Uterus (tissue), 4 donors: ENCODE measurements around the gene VRK3. TPM values are rescaled to one million over a fixed set of nuclear protein-coding genes. Genes with fewer than 3 reads are reported as not detected.
A peak's percentile ranks its signal among the peaks of the same experiment; 100 is the strongest.

Experiments used
- DNase-seq, 2 donors: peaks; one replicate each; pipeline ENCODE4 v3.0.0-alpha.2; 2019 to 2020
- H3K27ac ChIP-seq, 2 donors: fragments of 200-600 bp; sonication (generic); 1 replicate in 1 of 2; 2 replicates in 1 of 2; pipeline ENCODE4 v1.5.1; 2016 to 2018
- H3K27me3 ChIP-seq, 2 donors: fragments of 200-600 bp; sonication (generic); one replicate each; pipeline ENCODE4 v1.5.1; 2018 to 2019; ENCODE audit warnings: control low read depth in 1 of 2
- H3K36me3 ChIP-seq, 2 donors: fragments of 200-600 bp; sonication (generic); one replicate each; pipeline ENCODE4 v1.5.1; 2019; ENCODE audit warnings: control low read depth in 1 of 2
- H3K4me1 ChIP-seq, 2 donors: fragments of 200-600 bp; sonication (generic); one replicate each; pipeline ENCODE4 v1.5.1; 2018 to 2019; ENCODE audit warnings: control low read depth in 1 of 2
- H3K4me3 ChIP-seq, 2 donors: fragments of 200-600 bp; sonication (generic); 1 replicate in 1 of 2; 2 replicates in 1 of 2; pipeline ENCODE4 v1.5.1; 2018 to 2019; ENCODE audit warnings: mild to moderate bottlenecking in 1 of 2
- H3K9me3 ChIP-seq, 2 donors: fragments of 200-600 bp; sonication (generic); one replicate each; pipeline ENCODE4 v1.5.1; 2019; ENCODE audit warnings: control low read depth in 1 of 2
- POLR2A ChIP-seq, 2 donors: fragments of 450-650 bp; IDR thresholded peaks; one replicate each; pipeline ENCODE4 v1.6.1; 2016; ENCODE audit warnings: antibody characterized with exemption in 2 of 2, mild to moderate bottlenecking in 1 of 2, moderate library complexity in 1 of 2
- intact Hi-C: fragments of 100-400 bp; cut with DNase I; formaldehyde crosslinking; loops from one replicate; pipeline ENCODE4 v1.15.1; 2023; ENCODE audit warnings: low total_unique reads
- total RNA-seq, 4 donors: library from RNA; depleted of rRNA in 3 of 4; stranded (reverse); fragments of >200 nt in 3 of 4; gene quantifications; one replicate each; pipeline versions ENCODE4 v1.1.0 to v1.2.4, GENCODE V29; 2014 to 2023
- TF ChIP-seq, protein P1 (sequence below), 4 experiments: fragments of 200-600 bp in 2 of 4; fragments of 450-650 bp in 2 of 4; sonication (generic) in 2 of 4; IDR thresholded peaks; one replicate each; pipeline ENCODE4 v1.5.1; 2016 to 2019; ENCODE audit warnings: antibody characterized with exemption in 4 of 4, mild to moderate bottlenecking in 2 of 4, moderate library complexity in 1 of 4
- donor health status: DM: yes; HTN: yes; CAD: no.

VRK3 gene
- total RNA-seq, 4 donors from 2014 or later = 1.5 to 68.8 (median 37.1) TPM

DNA sequence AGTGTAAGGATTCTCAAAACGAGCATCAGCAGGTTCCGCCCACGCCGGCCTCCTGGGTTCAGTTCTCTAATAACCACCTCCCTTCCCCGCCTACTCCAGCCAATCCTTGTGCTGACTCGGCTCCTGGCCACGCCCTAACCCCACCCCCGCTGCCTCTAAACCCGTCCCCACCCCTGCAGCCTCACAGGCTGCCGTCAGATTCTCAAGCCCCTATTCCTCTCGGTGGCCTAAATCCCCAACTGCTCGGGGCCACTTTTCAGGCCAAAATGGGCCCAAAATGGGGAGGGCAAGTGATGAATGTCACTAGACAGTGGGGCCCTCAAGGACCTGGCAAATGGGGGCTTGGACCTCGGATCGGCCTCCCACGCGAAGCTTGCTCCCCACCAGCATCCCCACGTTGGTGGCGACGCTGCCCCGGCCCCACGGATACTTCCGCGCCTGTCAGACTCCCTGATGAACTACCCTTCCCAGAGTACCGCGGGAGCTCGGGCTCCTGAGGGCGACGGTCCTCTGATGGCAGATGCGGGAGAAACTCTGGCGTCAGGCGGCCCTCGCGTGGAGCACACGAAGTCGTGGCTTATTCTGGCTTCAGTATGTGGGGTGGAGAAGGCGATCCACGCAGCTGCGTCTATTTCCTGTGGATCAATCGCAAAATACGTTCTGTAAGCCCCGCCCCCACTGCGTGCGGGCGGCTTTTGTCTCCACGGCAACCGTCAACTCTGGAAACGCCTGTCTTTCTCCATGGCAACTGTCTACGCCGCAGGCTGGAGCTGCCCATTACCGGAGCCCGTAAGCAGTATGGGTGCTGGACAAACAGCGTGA, 25.4 kb upstream of the VRK3 start:
- TF ChIP-seq, protein P1, sequence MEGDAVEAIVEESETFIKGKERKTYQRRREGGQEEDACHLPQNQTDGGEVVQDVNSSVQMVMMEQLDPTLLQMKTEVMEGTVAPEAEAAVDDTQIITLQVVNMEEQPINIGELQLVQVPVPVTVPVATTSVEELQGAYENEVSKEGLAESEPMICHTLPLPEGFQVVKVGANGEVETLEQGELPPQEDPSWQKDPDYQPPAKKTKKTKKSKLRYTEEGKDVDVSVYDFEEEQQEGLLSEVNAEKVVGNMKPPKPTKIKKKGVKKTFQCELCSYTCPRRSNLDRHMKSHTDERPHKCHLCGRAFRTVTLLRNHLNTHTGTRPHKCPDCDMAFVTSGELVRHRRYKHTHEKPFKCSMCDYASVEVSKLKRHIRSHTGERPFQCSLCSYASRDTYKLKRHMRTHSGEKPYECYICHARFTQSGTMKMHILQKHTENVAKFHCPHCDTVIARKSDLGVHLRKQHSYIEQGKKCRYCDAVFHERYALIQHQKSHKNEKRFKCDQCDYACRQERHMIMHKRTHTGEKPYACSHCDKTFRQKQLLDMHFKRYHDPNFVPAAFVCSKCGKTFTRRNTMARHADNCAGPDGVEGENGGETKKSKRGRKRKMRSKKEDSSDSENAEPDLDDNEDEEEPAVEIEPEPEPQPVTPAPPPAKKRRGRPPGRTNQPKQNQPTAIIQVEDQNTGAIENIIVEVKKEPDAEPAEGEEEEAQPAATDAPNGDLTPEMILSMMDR (IDR thresholded peaks at IDR 0.05) = no peak
- TF ChIP-seq POLR2A (IDR thresholded peaks at IDR 0.05) = no peak
- Histone ChIP-seq H3K27me3 (no peaks in the 10 kb centered on the region), H3K36me3 (no peaks in the 10 kb centered on the region), H3K27ac (peak overlapping the region in 1 of 2 donors; percentile 61), H3K4me3 (peak overlapping the region; percentile 26 to 32), H3K9me3 (peaks cover 0 to 17% of the 10 kb centered on the region in 2 donors), H3K4me1 (no peaks in the 10 kb centered on the region)
- intact Hi-C loops = no loop called here
- DNase-seq = peak; percentile 62 to 82

DNA sequence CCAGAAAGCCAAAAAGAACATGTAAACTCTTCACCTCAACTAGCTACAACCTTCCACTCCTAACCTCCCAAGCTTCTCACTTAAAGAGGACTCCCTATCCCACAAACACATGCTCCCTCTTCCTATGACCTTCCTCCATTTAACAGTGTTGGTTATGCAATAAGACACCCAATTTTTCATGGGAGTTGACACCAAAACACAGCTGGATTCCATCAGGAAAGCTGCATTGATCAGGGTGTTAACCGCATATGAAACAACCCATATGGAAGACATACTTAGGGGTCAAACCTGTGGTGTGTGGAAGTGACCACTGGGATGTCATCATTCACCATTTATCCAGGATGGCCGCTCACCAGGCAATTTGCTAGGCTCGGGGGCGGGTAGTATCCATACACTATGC, 22.5 kb upstream of the VRK3 start:
- no peak overlapping the region for H3K27ac ChIP-seq
- intact Hi-C loops = no loop called here
- H3K4me1 ChIP-seq = no peaks in the 10 kb centered on the region
- no peaks in the 10 kb centered on the region for H3K27me3 ChIP-seq
- peaks cover 0 to 40% of the 10 kb centered on the region in 2 donors for H3K9me3 ChIP-seq
- no peak for DNase-seq
- no peak overlapping the region for H3K4me3 ChIP-seq
- H3K36me3 ChIP-seq = no peaks in the 10 kb centered on the region
- TF ChIP-seq POLR2A (IDR thresholded peaks at IDR 0.05) = no peak
- TF ChIP-seq, protein P1 (IDR thresholded peaks at IDR 0.05) = no peak

DNA sequence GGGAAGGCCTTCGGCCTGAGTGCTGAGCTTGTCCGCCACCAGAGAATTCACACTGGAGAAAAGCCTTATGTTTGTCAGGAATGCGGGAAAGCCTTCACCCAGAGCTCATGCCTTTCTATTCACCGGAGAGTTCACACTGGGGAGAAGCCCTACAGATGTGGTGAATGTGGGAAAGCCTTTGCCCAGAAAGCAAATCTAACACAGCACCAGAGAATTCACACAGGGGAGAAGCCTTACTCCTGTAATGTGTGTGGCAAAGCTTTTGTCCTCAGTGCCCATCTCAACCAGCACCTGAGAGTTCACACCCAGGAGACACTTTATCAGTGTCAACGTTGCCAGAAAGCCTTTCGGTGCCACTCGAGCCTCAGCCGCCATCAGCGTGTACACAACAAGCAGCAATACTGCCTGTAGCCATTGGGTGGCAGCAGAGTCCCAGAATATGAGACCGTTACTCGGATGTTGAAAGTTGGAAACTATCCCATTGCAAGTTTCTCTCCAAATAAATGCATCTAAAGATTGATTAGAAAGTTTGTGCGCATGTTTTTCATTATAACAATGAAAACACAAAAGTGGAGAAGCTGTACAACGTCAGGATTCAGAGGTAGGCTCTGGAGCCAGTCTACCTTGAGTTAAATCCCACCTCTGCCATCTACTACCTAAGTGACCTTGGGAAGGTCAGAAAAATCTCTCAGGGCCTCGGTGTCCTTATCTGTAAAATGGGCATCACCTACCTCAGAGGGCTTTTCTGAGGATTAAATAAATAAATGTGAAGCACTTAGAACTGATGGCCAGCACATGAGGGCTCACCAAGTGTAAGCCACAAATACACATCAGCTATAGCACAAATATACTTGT, 21.7 kb upstream of the VRK3 start:
- Histone ChIP-seq H3K4me3 (no peak overlapping the region), H3K27me3 (no peaks in the 10 kb centered on the region), H3K9me3 (peaks cover 0 to 45% of the 10 kb centered on the region in 2 donors), H3K36me3 (no peaks in the 10 kb centered on the region), H3K27ac (no peak overlapping the region), H3K4me1 (no peaks in the 10 kb centered on the region)
- TF ChIP-seq, protein P1 (IDR thresholded peaks at IDR 0.05) = peak in 3 of 4 experiments; percentile 37 to 74 (median 47)
- no peak for TF ChIP-seq POLR2A (IDR thresholded peaks at IDR 0.05)
- intact Hi-C loops = no loop called here
- peak in 1 of 2 donors; percentile 39 for DNase-seq

DNA sequence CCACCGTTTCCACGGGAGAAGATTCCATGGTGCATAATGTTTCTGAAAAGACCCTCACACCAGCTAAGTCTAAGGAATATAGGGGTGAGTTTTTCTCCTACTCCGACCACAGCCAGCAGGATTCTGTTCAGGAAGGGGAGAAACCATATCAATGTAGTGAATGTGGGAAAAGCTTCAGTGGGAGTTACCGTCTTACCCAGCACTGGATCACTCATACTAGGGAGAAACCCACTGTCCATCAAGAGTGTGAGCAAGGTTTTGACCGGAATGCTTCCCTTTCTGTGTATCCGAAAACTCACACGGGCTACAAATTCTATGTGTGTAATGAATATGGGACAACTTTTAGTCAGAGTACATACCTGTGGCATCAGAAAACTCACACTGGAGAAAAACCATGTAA, 19.8 kb upstream of the VRK3 start:
- Histone ChIP-seq H3K36me3 (no peaks in the 10 kb centered on the region), H3K4me3 (no peak overlapping the region), H3K4me1 (no peaks in the 10 kb centered on the region), H3K9me3 (peaks cover 0 to 50% of the 10 kb centered on the region in 2 donors), H3K27ac (no peak overlapping the region), H3K27me3 (no peaks in the 10 kb centered on the region)
- intact Hi-C loops = no loop called here
- TF ChIP-seq, protein P1 (IDR thresholded peaks at IDR 0.05) = no peak
- no peak for TF ChIP-seq POLR2A (IDR thresholded peaks at IDR 0.05)
- no peak for DNase-seq

DNA sequence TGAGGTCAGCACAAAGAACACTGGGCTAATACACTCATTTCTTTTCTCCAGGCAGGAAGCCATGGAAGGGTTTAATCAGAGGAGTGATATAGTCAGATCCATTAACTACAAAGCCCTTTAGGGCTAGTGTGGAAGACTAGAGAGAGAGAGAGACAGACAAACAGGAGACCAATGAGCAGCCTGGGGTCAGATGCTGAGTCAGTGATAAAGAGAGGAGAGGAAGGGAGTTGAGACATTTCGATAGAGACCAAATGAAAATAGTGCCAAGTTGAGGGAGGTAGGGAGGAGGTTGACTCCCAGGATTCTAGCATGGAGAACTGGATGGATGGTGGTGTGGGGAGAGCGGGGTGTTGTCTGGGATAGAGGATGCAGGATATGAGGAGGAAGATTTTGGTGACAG, 18.8 kb upstream of the VRK3 start:
- no peak overlapping the region for H3K27ac ChIP-seq
- no peak for DNase-seq
- no peaks in the 10 kb centered on the region for H3K36me3 ChIP-seq
- H3K4me3 ChIP-seq = no peak overlapping the region
- H3K27me3 ChIP-seq = no peaks in the 10 kb centered on the region
- intact Hi-C loops = no loop called here
- H3K9me3 ChIP-seq = peaks cover 0 to 50% of the 10 kb centered on the region in 2 donors
- TF ChIP-seq, protein P1 (IDR thresholded peaks at IDR 0.05) = no peak
- no peak for TF ChIP-seq POLR2A (IDR thresholded peaks at IDR 0.05)
- H3K4me1 ChIP-seq = no peaks in the 10 kb centered on the region
